Caki2 (cell line): Measurements from ENCODE around the gene PLAGL1. TPM values are rescaled to one million over a fixed set of nuclear protein-coding genes. Genes with fewer than 3 reads are reported as not detected.
"Not testable (repeated sequence)": the region's sequence is repeated elsewhere in the genome, so short reads cannot be mapped to it uniquely, and the experiment has no call there.

ENCODE experiments used
- DNase-seq: peaks from one replicate; pipeline ENCODE4 v3.0.0-alpha.2; 2015; ENCODE audit warnings: low read depth
- in situ Hi-C: cut with HindIII; loops from 2 replicates; pipeline ENCODE4 v1.10.0; 2016; ENCODE audit warnings: low sequenced_read_pairs, low pct_unique_long_range_greater_than_20kb, mixed read lengths
- total RNA-seq: library from RNA; depleted of rRNA; stranded (reverse); fragments of >200 nt; shearing (Covaris generic); gene quantifications from 2 replicates; pipeline ENCODE4 v1.2.3, GENCODE V29; 2014; ENCODE audit warnings: low replicate concordance

PLAGL1 gene
- total RNA-seq, 1 experiment from 2014 or later = 13.4 TPM

- in situ Hi-C loops = no loop called here
- DNase-seq = no peak
Measured at GRCh38 chr6:143953922-143954321, 54.1 kb downstream of the PLAGL1 start.

- in situ Hi-C loops = no loop called here
- DNase-seq = no peak
Measured at GRCh38 chr6:143952947-143953701, 54.9 kb downstream of the PLAGL1 start.

- in situ Hi-C loops = no loop called here
- no peak for DNase-seq
Measured at GRCh38 chr6:143952060-143952778, 55.8 kb downstream of the PLAGL1 start.

GRCh38 chr6:143950875-143951274, 57.2 kb downstream of the PLAGL1 start:
- in situ Hi-C loops = no loop called here
- DNase-seq = no peak

GRCh38 chr6:143949962-143950361, 58.1 kb downstream of the PLAGL1 start:
- DNase-seq = no peak
- in situ Hi-C loops = no loop called here

GRCh38 chr6:143949535-143949934, 58.5 kb downstream of the PLAGL1 start:
- no peak for DNase-seq
- in situ Hi-C loops = no loop called here

- DNase-seq = no peak
- in situ Hi-C loops = no loop called here
Measured at GRCh38 chr6:143948208-143948607, 59.9 kb downstream of the PLAGL1 start.

GRCh38 chr6:143941852-143942627, 66.0 kb downstream of the PLAGL1 start:
- DNase-seq = peak; percentile 14
- in situ Hi-C loops = no loop called here

- DNase-seq = peak; percentile 29
- in situ Hi-C loops = no loop called here
Measured at GRCh38 chr6:143940011-143940597, 68.0 kb downstream of the PLAGL1 start.

GRCh38 chr6:143939364-143939763, 68.7 kb downstream of the PLAGL1 start:
- DNase-seq = no peak
- in situ Hi-C loops = no loop called here

- DNase-seq = no peak
- in situ Hi-C loops = no loop called here
Measured at GRCh38 chr6:143937668-143937970, 70.4 kb downstream of the PLAGL1 start.

- in situ Hi-C loops = no loop called here
- DNase-seq = no peak
Measured at GRCh38 chr6:143936778-143937667, 71.0 kb downstream of the PLAGL1 start.

GRCh38 chr6:143936347-143936746, 71.7 kb downstream of the PLAGL1 start:
- DNase-seq = no peak
- in situ Hi-C loops = no loop called here

- in situ Hi-C loops = no loop called here
- DNase-seq = no peak
Measured at GRCh38 chr6:143934867-143935266, 73.2 kb downstream of the PLAGL1 start.

- no peak for DNase-seq
- in situ Hi-C loops = no loop called here
Measured at GRCh38 chr6:143934331-143934730, 73.7 kb downstream of the PLAGL1 start.

- in situ Hi-C loops = no loop called here
Measured at GRCh38 chr6:143929975-143930374, 78.1 kb downstream of the PLAGL1 start.

GRCh38 chr6:143928853-143929252, 79.2 kb downstream of the PLAGL1 start:
- in situ Hi-C loops = no loop called here
- DNase-seq = no peak

More at GRCh38 chr6:143929975-143930374, 78.1 kb downstream of the PLAGL1 start:
- DNase-seq = no peak

- in situ Hi-C loops, DNase-seq: not testable (repeated sequence)
Measured at GRCh38 chr6:143917026-143917425, 91.0 kb downstream of the PLAGL1 start.
